ENCODE measurements around the gene XKR3. TPM values are rescaled to one million over a fixed set of nuclear protein-coding genes. Genes with fewer than 3 reads are reported as not detected.
"Not testable (repeated sequence)": the region's sequence is repeated elsewhere in the genome, so short reads cannot be mapped to it uniquely, and the experiment has no call there.

XKR3 gene
- total RNA-seq, 1 donor from 2014 or later: not detected

GRCh38 chr22:16776080-16776479, 49.1 kb downstream of the XKR3 start:
- Histone ChIP-seq H3K4me3 (no peak overlapping the region), H3K27me3 (no peaks in the 10 kb centered on the region), H3K4me1 (no peaks in the 10 kb centered on the region), H3K9me3 (no peaks in the 10 kb centered on the region), H3K36me3 (no peaks in the 10 kb centered on the region), H3K27ac (no peak overlapping the region)
- DNase-seq (ENCODE audit: extremely low spot score in 2 of 2): no peak
- intact Hi-C loops (cut with DNase I): no loop called here
- TF ChIP-seq POLR2A (IDR thresholded peaks at IDR 0.05): no peak

DNA sequence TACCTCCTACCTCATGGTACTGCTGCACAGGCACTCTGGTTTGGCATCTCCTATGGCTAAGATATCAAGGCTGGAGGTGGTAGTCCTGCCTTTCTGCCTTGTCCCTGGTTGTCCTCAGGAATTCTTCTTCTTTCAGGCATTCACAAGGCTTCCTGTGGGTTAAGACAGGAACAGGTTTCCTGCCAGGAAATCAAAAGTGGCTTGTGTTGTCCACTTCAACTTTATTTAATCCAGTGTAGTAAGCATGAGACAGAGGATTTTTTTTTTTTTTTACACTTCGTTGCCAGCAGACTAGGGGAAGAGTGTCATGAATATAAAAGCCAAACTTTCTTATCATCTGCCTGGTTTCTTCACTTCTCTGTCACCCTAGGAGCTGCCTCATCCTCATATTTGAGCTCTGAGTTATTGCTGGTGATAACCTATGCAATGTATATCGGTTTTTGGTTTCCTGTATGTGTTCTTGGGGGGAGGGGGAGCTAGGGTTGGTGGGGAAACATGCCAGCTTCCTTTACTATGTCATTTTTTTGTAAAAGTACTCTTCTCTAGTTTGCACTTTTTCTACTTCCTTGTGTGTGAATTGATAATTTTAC, 50.2 kb downstream of the XKR3 start:
- Histone ChIP-seq H3K4me3 (no peak overlapping the region), H3K27ac (no peak overlapping the region), H3K36me3 (no peaks in the 10 kb centered on the region), H3K4me1 (no peaks in the 10 kb centered on the region), H3K9me3 (no peaks in the 10 kb centered on the region), H3K27me3 (no peaks in the 10 kb centered on the region)
- DNase-seq (ENCODE audit: extremely low spot score in 2 of 2): no peak
- no peak for TF ChIP-seq POLR2A (IDR thresholded peaks at IDR 0.05)
- TF ChIP-seq, protein P1, sequence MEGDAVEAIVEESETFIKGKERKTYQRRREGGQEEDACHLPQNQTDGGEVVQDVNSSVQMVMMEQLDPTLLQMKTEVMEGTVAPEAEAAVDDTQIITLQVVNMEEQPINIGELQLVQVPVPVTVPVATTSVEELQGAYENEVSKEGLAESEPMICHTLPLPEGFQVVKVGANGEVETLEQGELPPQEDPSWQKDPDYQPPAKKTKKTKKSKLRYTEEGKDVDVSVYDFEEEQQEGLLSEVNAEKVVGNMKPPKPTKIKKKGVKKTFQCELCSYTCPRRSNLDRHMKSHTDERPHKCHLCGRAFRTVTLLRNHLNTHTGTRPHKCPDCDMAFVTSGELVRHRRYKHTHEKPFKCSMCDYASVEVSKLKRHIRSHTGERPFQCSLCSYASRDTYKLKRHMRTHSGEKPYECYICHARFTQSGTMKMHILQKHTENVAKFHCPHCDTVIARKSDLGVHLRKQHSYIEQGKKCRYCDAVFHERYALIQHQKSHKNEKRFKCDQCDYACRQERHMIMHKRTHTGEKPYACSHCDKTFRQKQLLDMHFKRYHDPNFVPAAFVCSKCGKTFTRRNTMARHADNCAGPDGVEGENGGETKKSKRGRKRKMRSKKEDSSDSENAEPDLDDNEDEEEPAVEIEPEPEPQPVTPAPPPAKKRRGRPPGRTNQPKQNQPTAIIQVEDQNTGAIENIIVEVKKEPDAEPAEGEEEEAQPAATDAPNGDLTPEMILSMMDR (IDR thresholded peaks at IDR 0.05): no peak
- TF ChIP-seq POLR2AphosphoS5 (IDR thresholded peaks at IDR 0.05; ENCODE audit: insufficient read depth in 1 of 2, low read depth in 1 of 2): no peak
- intact Hi-C loops (cut with DNase I): no loop called here

GRCh38 chr22:16771569-16771968, 53.6 kb downstream of the XKR3 start:
- DNase-seq (ENCODE audit: extremely low spot score in 2 of 2); H3K9me3 ChIP-seq; H3K36me3 ChIP-seq; intact Hi-C loops (cut with DNase I); H3K27me3 ChIP-seq; H3K4me3 ChIP-seq; H3K27ac ChIP-seq; H3K4me1 ChIP-seq: not testable (repeated sequence)

DNA sequence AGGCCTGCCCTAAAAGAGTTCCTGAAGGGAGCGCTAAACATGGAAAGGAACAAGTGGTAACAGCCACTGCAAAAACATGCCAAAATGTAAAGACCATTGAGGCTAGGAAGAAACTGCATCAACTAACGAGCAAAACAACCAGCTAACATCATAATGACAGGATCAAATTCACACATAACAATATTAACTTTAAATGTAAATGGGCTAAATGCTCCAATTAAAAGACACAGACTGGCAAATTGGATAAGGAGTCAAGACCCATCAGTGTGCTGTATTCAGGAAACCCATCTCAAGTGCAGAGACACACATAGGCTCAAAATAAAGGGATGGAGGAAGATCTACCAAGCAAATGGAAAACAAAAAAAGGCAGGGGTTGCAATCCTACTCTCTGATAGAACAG, 57.3 kb downstream of the XKR3 start:
- DNase-seq (ENCODE audit: extremely low spot score in 2 of 2); H3K36me3 ChIP-seq; H3K4me3 ChIP-seq; H3K4me1 ChIP-seq; H3K9me3 ChIP-seq; H3K27me3 ChIP-seq; H3K27ac ChIP-seq; intact Hi-C loops (cut with DNase I): not testable (repeated sequence)

DNA sequence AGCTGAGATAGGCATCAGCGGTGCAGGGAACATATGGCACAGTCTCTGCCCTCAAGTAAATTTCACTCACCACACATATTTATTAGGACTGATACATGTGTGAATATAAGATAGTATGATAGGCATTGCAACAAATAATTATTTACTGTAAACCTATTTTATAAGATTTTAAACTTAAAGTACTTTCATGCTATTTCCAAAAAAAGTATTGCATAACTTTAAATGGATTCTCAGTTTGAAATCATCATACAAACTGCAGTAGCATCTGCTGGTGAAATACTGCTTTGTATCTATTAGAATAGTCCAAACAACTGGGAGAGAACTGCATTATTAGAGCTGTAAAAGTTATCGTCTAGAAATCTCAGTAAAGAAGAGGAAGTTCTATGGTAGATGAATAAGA, 63.0 kb downstream of the XKR3 start:
- H3K9me3 ChIP-seq; H3K4me3 ChIP-seq; intact Hi-C loops (cut with DNase I); H3K27ac ChIP-seq; H3K4me1 ChIP-seq; DNase-seq (ENCODE audit: extremely low spot score in 2 of 2); H3K36me3 ChIP-seq; H3K27me3 ChIP-seq: not testable (repeated sequence)

GRCh38 chr22:16760416-16760815, 64.8 kb downstream of the XKR3 start:
- H3K9me3 ChIP-seq; H3K27ac ChIP-seq; H3K27me3 ChIP-seq; intact Hi-C loops (cut with DNase I); H3K4me1 ChIP-seq; DNase-seq (ENCODE audit: extremely low spot score in 2 of 2); H3K36me3 ChIP-seq; H3K4me3 ChIP-seq: not testable (repeated sequence)

DNA sequence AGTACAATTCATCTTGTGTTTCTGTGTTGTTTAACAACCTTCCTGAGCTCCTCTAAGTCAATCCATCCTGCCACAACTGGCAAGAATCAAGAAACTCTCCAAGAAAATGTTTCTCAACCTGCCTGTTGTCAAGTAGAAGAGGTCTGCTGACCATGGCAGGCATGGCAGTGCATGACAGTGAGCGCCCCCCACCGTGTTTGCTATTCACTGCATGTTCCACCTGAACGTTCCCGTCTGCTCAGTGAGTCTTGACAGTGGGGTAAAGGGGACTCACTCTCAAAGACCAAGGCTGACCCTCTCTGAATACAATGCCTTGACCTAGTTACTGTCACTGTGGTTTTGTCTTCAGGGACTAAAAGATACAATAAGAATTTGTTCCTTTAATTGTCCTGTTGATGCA, 75.9 kb downstream of the XKR3 start:
- intact Hi-C loops (cut with DNase I); H3K27me3 ChIP-seq; DNase-seq (ENCODE audit: extremely low spot score in 2 of 2); H3K27ac ChIP-seq; H3K36me3 ChIP-seq; H3K4me1 ChIP-seq; H3K4me3 ChIP-seq; H3K9me3 ChIP-seq: not testable (repeated sequence)

DNA sequence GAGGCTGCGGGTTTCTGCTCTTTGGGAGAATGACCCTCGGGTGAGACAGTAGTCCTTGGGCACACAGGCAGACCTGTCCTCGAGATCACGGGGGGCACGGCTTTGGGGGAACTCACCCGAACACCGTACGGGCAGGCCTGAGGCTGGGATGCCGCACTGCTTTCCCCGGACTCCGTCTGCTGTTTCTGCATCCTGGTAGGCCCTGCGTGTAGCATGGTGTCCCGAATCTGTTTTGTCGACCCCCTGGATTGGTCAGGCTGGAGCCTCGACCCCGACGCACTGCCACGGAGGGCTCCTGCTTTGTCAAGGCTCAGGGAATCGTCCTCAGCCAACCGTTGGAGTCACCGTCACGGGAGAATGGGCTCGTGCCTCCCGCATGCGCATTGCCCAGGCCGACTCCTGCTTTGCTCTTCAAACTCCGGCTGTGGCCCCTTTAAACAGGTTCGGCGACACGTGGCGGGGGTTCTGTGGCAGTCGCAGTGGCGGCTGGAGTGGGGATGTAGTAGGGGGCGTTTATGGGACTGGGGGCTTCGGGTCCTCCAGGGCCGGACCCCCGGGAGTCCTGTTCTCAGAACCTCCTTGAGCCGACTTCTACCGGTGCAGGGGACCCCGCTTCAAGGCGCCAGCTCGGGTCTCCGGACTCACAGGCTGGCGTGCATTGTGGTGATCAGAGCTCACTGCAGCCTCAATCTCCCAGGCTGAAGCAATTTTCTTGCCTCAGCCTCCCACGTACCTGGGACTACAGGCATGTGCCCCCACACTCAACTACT, 76.9 kb downstream of the XKR3 start:
- H3K4me1 ChIP-seq; H3K27ac ChIP-seq; H3K9me3 ChIP-seq; intact Hi-C loops (cut with DNase I); DNase-seq (ENCODE audit: extremely low spot score in 2 of 2); H3K27me3 ChIP-seq; H3K36me3 ChIP-seq; H3K4me3 ChIP-seq: not testable (repeated sequence)

DNA sequence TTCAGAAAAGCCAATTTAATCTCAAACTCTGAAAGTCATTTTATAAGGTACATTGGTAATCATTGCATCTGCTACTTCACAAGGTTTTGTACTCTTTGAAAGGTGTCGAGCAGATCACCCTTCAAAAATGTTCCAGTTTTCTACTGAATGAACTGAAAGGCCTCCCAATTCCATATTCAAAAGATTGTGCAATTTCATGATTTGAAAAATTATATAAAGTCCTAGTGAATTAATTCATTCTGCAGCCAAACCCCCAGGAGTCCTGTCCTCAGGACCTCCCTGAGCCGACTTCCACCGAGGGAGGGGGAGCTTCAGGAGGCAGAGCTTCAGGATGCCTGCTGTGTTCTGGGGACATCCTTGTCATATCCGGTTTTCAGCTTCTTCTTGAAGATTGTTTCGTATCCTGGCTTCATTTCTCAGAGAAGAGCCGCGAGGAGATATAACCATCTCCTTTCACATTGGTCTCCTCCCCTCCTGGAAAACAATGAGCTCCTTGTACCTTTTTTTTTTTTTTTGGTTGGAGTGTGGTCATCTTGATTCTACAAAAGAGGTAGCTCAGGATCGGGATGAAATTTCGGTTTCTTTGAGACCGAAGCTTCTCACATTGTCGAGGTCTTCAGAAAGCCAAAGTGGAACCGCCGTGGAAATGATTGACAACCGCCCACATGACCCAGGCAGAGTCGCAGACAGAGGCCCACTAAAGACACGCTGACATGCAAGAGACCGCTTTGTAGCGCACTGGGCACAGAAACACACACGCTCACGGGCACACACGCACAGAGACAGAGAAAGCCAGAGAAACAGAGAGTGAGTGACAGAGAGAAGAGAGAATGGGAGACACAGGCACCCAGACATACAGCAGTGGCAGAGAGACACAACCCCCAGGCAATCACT, 77.7 kb downstream of the XKR3 start:
- intact Hi-C loops (cut with DNase I): not testable (repeated sequence)

GRCh38 chr22:16734271-16734670, 90.9 kb downstream of the XKR3 start:
- intact Hi-C loops (cut with DNase I); H3K36me3 ChIP-seq; H3K27me3 ChIP-seq; H3K27ac ChIP-seq; H3K9me3 ChIP-seq; H3K4me3 ChIP-seq; DNase-seq (ENCODE audit: extremely low spot score in 2 of 2); H3K4me1 ChIP-seq: not testable (repeated sequence)

More for the DNA sequence above, 77.7 kb downstream of the XKR3 start:
- H3K9me3 ChIP-seq; H3K27me3 ChIP-seq; DNase-seq (ENCODE audit: extremely low spot score in 2 of 2); H3K27ac ChIP-seq; H3K4me3 ChIP-seq; H3K36me3 ChIP-seq; H3K4me1 ChIP-seq: not testable (repeated sequence)
